ENCODE results near the gene IGSF3. TPM values are rescaled to one million over a fixed set of nuclear protein-coding genes. Genes with fewer than 3 reads are reported as not detected.

The IGSF3 gene
- total and polyA plus RNA-seq, 10 of the 15 experiments (the other 5 are each of a cell fraction or from before 2014, with no cell fraction given): 1.4 to 18.0 (median 9.6) TPM

DNA sequence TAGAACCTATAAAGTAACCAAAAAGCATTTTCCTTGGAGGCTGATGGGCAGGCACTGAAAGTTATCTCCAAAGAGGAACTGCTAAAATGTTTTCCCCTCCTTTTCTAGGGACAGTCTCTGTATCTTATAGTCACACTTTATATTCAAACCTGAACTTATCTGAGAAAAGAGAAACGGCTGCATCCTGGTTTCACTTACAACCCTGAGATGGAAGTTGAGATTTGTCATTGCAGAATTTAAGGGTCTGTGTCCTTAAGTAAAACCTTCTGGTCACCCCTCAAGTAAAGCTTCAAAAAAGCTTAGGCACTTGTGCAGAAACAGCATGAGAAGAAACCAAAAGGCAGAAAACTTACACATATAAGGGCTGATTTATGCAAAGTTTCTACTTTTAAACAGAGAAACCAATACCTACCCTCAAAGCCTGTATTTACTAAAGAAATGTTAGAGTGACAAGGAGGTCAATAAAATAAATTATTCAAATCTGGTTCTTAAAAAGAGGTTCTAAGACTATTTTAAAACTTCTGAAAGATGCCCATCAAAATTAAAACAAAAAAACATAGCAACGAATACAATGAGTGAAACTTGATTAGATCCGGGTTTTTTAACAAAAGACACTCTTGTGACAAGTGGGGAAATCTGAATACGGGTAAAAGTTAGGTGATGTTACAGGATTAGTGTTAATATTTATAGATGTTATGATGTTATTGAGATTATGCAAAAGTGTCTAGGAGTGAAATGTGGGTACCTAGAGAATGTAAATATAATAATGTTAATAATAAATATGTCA, 106.6 kb downstream of the IGSF3 start (continued):
- TF ChIP-seq RELB (IDR thresholded peaks at IDR 0.05; ENCODE audit: low read depth): no peak
- TF ChIP-seq FOS (IDR thresholded peaks at IDR 0.05; ENCODE audit: borderline replicate concordance, extremely low read depth, insufficient read length): no peak
- no peak for TF ChIP-seq KLF5 (IDR thresholded peaks at IDR 0.05; ENCODE audit: partially characterized antibody)
- TF ChIP-seq, protein P1, sequence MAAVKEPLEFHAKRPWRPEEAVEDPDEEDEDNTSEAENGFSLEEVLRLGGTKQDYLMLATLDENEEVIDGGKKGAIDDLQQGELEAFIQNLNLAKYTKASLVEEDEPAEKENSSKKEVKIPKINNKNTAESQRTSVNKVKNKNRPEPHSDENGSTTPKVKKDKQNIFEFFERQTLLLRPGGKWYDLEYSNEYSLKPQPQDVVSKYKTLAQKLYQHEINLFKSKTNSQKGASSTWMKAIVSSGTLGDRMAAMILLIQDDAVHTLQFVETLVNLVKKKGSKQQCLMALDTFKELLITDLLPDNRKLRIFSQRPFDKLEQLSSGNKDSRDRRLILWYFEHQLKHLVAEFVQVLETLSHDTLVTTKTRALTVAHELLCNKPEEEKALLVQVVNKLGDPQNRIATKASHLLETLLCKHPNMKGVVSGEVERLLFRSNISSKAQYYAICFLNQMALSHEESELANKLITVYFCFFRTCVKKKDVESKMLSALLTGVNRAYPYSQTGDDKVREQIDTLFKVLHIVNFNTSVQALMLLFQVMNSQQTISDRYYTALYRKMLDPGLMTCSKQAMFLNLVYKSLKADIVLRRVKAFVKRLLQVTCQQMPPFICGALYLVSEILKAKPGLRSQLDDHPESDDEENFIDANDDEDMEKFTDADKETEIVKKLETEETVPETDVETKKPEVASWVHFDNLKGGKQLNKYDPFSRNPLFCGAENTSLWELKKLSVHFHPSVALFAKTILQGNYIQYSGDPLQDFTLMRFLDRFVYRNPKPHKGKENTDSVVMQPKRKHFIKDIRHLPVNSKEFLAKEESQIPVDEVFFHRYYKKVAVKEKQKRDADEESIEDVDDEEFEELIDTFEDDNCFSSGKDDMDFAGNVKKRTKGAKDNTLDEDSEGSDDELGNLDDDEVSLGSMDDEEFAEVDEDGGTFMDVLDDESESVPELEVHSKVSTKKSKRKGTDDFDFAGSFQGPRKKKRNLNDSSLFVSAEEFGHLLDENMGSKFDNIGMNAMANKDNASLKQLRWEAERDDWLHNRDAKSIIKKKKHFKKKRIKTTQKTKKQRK (IDR thresholded peaks at IDR 0.05; ENCODE audit: low read depth, low read length): no peak
- TF ChIP-seq ELK1 (IDR thresholded peaks at IDR 0.05; ENCODE audit: low read depth, low read length): no peak
- no peak for TF ChIP-seq SIN3A (IDR thresholded peaks at IDR 0.05; ENCODE audit: low read depth, low read length)
- TF ChIP-seq SREBF1 (IDR thresholded peaks at IDR 0.05; ENCODE audit: low read length): no peak
- TF ChIP-seq CHD2 (IDR thresholded peaks at IDR 0.05; ENCODE audit: borderline replicate concordance, low read depth, low read length): no peak
- TF ChIP-seq, protein P2, sequence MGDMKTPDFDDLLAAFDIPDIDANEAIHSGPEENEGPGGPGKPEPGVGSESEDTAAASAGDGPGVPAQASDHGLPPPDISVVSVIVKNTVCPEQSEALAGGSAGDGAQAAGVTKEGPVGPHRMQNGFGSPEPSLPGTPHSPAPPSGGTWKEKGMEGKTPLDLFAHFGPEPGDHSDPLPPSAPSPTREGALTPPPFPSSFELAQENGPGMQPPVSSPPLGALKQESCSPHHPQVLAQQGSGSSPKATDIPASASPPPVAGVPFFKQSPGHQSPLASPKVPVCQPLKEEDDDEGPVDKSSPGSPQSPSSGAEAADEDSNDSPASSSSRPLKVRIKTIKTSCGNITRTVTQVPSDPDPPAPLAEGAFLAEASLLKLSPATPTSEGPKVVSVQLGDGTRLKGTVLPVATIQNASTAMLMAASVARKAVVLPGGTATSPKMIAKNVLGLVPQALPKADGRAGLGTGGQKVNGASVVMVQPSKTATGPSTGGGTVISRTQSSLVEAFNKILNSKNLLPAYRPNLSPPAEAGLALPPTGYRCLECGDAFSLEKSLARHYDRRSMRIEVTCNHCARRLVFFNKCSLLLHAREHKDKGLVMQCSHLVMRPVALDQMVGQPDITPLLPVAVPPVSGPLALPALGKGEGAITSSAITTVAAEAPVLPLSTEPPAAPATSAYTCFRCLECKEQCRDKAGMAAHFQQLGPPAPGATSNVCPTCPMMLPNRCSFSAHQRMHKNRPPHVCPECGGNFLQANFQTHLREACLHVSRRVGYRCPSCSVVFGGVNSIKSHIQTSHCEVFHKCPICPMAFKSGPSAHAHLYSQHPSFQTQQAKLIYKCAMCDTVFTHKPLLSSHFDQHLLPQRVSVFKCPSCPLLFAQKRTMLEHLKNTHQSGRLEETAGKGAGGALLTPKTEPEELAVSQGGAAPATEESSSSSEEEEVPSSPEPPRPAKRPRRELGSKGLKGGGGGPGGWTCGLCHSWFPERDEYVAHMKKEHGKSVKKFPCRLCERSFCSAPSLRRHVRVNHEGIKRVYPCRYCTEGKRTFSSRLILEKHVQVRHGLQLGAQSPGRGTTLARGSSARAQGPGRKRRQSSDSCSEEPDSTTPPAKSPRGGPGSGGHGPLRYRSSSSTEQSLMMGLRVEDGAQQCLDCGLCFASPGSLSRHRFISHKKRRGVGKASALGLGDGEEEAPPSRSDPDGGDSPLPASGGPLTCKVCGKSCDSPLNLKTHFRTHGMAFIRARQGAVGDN (IDR thresholded peaks at IDR 0.05): peak; percentile 36; the same call in 1 of the 2 replicates
- TF ChIP-seq BCL11A (IDR thresholded peaks at IDR 0.05; ENCODE audit: low read depth, low read length): 0 out of 2 replicates have a peak, but pooled peaks have one; percentile 5
- TF ChIP-seq EP300 (IDR thresholded peaks at IDR 0.05; ENCODE audit: borderline replicate concordance in 1 of 2, control insufficient read depth in 1 of 2, low read depth in 2 of 2, low read length in 2 of 2): peak in 1 of 2 experiments; percentile 33; a peak in 1 of 4 replicates
- no peak for TF ChIP-seq E2F8 (IDR thresholded peaks at IDR 0.05; ENCODE audit: low read depth, partially characterized antibody)
- TF ChIP-seq CBFB (IDR thresholded peaks at IDR 0.05; ENCODE audit: low read depth): 0 out of 2 replicates have a peak, but pooled peaks have one; percentile 26
- no peak for TF ChIP-seq ASH2L (IDR thresholded peaks at IDR 0.05; ENCODE audit: borderline replicate concordance, low read depth)
- no peak for TF ChIP-seq BRCA1 (IDR thresholded peaks at IDR 0.05; ENCODE audit: low read depth, low read length)
